ENCODE results near the gene TMEM204.

TMEM204 gene

GRCh38 chr16:1537763-1538289 lies 4.4 kb downstream of the TMEM204 start:
- ATAC-seq (ENCODE audit: low read depth) = no peak
- H3K36me3 ChIP-seq (ENCODE audit: low read depth) = no peaks in the 10 kb centered on the region

GRCh38 chr16:1538804-1539520 lies 5.5 kb downstream of the TMEM204 start:
- TF ChIP-seq, protein P1, sequence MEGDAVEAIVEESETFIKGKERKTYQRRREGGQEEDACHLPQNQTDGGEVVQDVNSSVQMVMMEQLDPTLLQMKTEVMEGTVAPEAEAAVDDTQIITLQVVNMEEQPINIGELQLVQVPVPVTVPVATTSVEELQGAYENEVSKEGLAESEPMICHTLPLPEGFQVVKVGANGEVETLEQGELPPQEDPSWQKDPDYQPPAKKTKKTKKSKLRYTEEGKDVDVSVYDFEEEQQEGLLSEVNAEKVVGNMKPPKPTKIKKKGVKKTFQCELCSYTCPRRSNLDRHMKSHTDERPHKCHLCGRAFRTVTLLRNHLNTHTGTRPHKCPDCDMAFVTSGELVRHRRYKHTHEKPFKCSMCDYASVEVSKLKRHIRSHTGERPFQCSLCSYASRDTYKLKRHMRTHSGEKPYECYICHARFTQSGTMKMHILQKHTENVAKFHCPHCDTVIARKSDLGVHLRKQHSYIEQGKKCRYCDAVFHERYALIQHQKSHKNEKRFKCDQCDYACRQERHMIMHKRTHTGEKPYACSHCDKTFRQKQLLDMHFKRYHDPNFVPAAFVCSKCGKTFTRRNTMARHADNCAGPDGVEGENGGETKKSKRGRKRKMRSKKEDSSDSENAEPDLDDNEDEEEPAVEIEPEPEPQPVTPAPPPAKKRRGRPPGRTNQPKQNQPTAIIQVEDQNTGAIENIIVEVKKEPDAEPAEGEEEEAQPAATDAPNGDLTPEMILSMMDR (IDR thresholded peaks at IDR 0.05; ENCODE audit: poor library complexity, severe bottlenecking) = no peak
- Histone ChIP-seq H3K4me3 (ENCODE audit: severe bottlenecking) (no peak overlapping the region), H3K36me3 (ENCODE audit: low read depth) (no peaks in the 10 kb centered on the region), H3K9me3 (ENCODE audit: severe bottlenecking) (no peaks in the 10 kb centered on the region), H3K27me3 (ENCODE audit: insufficient read depth, poor library complexity, severe bottlenecking) (no peaks in the 10 kb centered on the region), H3K4me1 (ENCODE audit: insufficient read depth, poor library complexity, severe bottlenecking) (peaks cover 10% of the 10 kb centered on the region), H3K27ac (ENCODE audit: poor library complexity, severe bottlenecking) (no peak overlapping the region)
- DNase-seq (ENCODE audit: low spot score) (peak; percentile 57), ATAC-seq (ENCODE audit: low read depth) (no peak)

More at GRCh38 chr16:1537763-1538289, 4.4 kb downstream of the TMEM204 start:
- Histone ChIP-seq H3K27ac (ENCODE audit: poor library complexity, severe bottlenecking) (no peak overlapping the region), H3K4me1 (ENCODE audit: insufficient read depth, poor library complexity, severe bottlenecking) (peaks cover under 1% of the 10 kb centered on the region), H3K9me3 (ENCODE audit: severe bottlenecking) (no peaks in the 10 kb centered on the region), H3K27me3 (ENCODE audit: insufficient read depth, poor library complexity, severe bottlenecking) (no peaks in the 10 kb centered on the region), H3K4me3 (ENCODE audit: severe bottlenecking) (no peak overlapping the region)
- DNase-seq (ENCODE audit: low spot score) = peak; percentile 55
- TF ChIP-seq, protein P1 (IDR thresholded peaks at IDR 0.05; ENCODE audit: poor library complexity, severe bottlenecking) = no peak

GRCh38 chr16:1539720-1540555 lies 6.5 kb downstream of the TMEM204 start:
- H3K36me3 ChIP-seq (ENCODE audit: low read depth) = no peaks in the 10 kb centered on the region
- H3K4me1 ChIP-seq (ENCODE audit: insufficient read depth, poor library complexity, severe bottlenecking) = peaks cover 10% of the 10 kb centered on the region
- H3K27ac ChIP-seq (ENCODE audit: poor library complexity, severe bottlenecking) = no peak overlapping the region
- ATAC-seq (ENCODE audit: low read depth) (no peak), DNase-seq (ENCODE audit: low spot score) (peak; percentile 60)
- H3K4me3 ChIP-seq (ENCODE audit: severe bottlenecking) = no peak overlapping the region
- TF ChIP-seq, protein P1 (IDR thresholded peaks at IDR 0.05; ENCODE audit: poor library complexity, severe bottlenecking) = no peak
- no peaks in the 10 kb centered on the region for H3K27me3 ChIP-seq (ENCODE audit: insufficient read depth, poor library complexity, severe bottlenecking)
- no peaks in the 10 kb centered on the region for H3K9me3 ChIP-seq (ENCODE audit: severe bottlenecking)

DNA sequence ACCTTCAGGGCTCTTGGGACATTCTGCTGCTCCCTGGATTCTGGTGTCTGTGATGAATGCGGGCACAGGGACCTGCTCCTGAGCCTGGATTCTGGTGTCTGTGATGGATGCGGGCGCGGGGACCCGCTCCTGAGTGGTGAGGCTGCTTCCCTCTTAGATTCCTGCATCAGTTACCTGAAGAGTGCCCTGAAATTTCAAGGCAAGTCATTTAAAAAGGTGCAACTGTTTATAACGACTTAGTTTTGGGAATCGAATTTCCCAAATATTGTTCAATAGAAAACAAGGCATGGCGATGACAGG lies 7.0 kb downstream of the TMEM204 start:
- Histone ChIP-seq H3K27ac (ENCODE audit: poor library complexity, severe bottlenecking) (no peak overlapping the region), H3K4me1 (ENCODE audit: insufficient read depth, poor library complexity, severe bottlenecking) (peaks cover 15% of the 10 kb centered on the region), H3K9me3 (ENCODE audit: severe bottlenecking) (no peaks in the 10 kb centered on the region), H3K36me3 (ENCODE audit: low read depth) (no peaks in the 10 kb centered on the region), H3K4me3 (ENCODE audit: severe bottlenecking) (no peak overlapping the region), H3K27me3 (ENCODE audit: insufficient read depth, poor library complexity, severe bottlenecking) (no peaks in the 10 kb centered on the region)
- no peak for DNase-seq (ENCODE audit: low spot score)
- TF ChIP-seq, protein P1 (IDR thresholded peaks at IDR 0.05; ENCODE audit: poor library complexity, severe bottlenecking) = no peak
- ATAC-seq (ENCODE audit: low read depth) = no peak
